Astrocyte of the hippocampus (primary cell): ENCODE results near the gene NTRK3.

ENCODE experiments used
- DNase-seq: peaks from one replicate; pipeline ENCODE4 v3.0.0; 2011; ENCODE audit warnings: low read depth, low spot score

Gene NTRK3

DNA sequence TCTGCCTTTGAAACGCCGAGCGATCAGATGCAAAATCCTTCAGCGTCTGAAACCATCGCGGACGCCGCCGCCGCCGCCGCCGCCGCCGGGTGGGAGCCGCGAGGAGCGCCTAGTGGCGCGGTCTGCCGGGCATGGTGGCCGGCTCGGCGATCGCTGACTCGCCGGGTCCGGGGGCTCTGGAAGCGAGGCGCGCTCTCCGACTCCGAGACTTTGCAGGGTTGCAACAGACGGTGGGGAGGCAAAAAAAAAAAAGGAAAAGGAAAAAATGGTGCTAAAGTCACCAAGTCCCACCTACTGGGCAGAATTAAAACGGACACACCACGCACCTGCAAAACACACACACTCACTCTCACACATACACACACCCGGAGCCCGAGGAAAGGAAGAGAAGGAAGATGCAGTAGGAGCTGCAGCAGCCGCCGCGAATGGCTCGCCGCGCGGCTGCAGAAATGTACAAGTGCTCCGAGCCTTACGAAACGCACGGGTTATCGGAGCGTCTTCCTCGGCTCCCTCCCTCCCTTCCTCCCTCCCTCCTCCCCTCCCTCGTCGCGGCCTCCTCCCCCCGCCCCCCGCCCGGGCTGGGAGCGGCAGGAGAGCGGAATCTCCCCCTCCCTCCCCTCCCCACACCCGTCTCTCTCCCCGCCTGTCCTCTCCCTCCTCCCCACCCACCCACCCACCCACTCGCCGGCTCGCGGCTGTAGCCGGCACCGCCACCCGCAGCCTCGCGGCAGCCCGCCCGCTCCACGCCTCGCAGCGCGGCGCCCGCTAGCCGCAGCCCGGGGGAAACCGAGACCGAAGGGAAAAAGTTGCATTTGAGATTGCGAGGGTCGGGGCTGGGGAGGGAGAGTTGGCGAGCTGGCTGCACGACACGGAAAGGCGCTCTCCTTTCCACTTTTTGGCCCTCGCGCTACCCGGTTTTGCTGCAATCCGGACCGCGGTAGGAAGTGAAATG is at the start of gene NTRK3:
Gene NTRK3, minus strand, starts transcription at position 461 of the 952 bp plus-strand sequence. CDS start 586 bp downstream, outside the sequence.
- peak; percentile 66 for DNase-seq

DNA sequence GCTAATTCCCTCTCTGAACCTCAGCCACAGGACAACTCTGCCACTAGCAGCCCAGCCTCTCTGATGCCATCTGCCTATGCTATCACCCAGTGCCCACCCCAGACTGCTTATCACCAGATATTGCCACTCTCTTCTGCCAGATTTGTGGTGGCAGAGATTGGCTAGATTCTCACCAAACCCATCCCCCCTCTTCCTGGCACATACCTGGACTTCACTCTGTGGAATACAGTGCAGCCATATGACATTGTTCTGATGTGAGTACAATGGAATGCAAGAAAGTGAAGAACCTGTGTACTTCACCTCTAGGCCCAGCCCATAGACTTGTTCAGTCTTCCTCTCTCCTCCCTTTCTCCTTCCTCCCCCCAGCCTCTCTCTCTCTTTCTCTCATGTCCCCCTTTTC is 46.9 kb upstream of the NTRK3 start:
- no peak for DNase-seq

DNA sequence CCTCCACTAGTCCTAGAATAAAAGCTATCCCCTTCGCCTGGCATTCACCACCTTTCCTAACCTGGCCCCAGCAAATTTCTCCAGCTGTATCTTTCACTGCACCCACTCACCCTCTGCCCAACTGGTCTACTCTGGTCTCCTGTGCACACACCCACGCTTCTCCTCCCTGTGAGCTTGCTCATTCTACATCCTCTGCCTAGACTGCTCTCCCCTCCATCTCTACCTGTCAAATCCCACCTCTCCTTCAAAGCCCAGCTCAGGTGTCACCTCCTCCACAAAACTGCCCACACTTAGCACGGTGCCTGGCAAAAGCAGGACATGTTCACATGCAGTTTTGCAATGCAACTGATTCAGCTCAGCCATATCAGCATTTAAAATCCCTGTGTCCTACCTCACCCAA is 45.8 kb upstream of the NTRK3 start:
- DNase-seq: no peak

GRCh38 chr15:88301311-88301710 is 44.8 kb upstream of the NTRK3 start:
- peak; percentile 17 for DNase-seq

DNA sequence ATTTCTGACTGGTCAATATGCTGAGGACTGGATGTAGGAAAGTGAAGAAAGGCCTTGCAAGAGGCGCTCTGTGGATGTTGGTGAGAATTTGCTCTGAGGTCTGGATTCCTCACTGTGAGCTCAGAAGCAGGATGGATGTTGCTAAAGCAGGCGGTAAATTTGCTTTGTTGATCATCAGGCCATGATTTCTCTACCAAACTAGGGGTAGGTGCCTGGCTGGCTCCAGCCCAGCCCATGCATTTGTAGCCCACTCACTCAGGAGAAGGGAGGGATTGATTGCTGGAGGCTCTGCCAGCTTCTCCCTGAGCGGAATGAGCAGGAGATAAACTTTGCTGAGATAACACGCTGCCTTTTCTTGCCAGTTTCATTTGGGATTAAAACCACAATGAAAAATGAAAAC is 44.3 kb upstream of the NTRK3 start:
- peak; percentile 8 for DNase-seq

DNA sequence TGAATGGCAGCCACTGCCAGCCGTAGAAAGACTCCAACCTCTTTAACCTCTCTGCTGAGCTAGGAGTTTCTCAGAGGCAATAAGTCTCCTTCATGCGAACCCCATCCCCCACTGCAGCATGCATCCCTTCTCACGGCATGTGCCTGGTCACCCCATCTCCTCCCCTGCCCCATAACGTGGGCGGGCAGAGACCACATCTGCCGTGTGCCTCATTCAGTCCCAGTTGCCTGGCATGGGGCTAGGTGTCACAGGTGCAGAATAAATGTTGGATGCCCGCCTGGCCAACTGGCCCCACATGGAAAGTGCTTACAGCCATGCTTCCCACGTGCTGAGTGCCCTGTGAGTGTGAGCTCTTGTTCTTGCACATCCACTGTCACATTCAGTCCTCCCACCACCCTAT is 43.5 kb upstream of the NTRK3 start:
- no peak for DNase-seq

GRCh38 chr15:88299497-88299896 is 43.0 kb upstream of the NTRK3 start:
- DNase-seq: no peak

DNA sequence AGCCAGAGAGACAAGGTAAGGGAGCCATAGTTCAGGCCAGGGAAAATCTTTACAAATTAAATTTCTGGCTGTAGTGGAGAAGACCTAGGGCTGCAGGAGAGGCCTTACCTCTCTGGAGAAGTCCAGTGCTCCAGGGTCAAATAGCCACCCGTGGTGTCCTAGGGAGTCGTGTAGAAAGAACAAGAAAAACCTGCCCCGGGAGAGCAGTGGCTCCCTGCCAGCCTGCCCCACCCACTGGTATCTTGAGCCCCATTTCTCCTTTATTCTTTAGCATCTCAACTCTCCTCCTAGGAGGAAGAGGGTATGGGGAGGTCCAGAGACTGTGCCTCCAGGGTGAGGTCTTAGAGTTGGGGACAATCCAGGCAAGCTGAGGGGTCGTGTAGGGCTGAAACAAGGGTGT is 32.1 kb upstream of the NTRK3 start:
- no peak for DNase-seq

DNA sequence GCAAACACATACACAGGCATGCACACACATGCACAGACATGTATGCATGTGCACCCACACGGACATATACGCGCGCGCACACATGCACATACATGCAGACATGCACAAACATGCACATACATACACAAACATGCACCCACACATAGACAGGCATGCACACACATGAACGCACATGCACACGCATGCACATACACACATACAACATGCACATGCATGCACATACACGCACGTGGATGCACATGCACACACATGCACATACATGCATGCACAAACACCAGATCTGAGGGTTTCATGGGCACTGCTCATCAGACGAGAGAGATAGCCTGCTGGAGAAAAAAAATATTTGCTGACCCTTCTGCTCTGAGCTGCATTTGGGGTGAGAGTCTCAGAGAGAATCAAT is 31.7 kb upstream of the NTRK3 start:
- no peak for DNase-seq

DNA sequence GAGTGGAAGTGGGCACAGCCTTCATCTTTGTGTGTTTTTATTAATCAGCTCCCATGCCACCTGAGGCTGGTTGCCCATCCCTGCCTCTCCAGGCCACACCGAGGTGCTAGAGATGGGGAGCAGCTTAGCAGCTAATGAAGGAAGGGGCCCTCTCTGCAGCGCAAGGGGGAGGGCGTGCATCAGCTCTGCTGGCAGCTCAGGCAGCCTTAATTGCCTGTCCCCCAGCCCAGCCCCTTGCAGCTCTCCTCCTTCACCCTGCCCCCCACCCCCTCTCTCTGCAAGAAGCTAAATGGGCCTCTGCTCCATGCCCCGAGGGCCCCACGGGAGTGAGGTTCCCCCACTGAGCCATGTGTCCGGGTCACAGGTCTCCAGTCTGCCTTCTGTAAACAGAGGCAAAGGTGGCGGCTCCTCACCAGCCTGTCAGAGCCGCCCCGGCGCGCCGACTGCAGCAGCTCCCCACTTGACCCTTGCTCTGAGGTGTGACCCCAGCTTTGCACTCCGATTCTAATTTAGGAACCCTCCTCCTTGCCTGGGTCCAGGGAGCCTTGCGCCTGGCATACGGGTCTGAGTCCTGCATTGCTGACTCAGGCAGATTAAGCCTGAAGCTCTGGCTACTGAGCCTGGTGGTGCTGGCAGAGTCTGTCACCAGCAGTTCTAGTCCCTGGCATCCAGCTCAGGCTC is 27.9 kb upstream of the NTRK3 start:
- DNase-seq: no peak

GRCh38 chr15:88282614-88283013 is 26.1 kb upstream of the NTRK3 start:
- DNase-seq: no peak

DNA sequence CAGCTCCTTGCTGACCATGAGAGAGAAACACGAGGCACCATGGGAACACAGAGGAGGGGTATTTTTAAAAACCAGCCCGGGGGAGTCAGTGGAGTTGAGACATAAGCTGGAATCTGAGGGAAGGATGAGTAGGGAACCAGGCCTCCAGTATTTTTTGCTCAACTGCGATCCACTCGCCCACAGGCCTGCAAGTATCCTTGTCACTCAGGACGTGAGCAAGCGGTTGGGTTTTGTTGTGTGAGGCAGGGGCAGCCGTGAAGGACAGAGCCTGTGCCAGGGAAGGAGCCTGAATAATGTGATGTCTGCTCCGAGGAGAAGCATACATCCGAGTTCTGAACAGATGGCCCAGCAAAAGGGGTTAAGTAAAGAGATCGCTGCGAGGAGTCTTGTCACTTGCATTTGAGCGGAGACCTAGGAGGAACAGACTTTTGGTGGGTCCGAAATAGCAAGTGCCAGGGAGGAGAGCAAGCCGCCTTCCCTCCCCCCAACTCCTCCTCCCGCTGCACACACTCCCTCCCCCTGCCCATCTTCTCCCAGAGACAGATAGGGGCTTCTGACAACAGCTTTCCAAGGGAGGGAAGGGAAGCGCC is 20.4 kb upstream of the NTRK3 start:
- DNase-seq: no peak

DNA sequence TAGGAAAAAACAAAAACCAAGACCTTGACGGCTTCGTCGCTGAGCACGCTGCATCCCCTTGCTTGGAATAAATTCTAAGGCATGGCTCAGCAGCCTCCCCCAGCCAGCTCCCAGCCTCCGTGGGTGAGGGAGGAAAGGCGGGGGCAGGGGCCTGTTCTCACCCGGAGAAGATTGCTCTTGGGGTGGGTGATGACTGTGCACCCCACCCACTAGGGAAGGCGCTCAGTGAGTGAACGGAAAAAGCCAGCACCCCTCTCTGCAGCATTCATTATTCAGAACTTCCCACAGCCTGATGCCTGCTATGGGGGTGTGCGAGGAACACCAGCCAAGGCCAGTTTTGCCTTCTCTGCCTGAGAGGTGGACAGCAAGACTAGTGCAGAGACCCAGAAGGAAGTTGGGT is 19.3 kb upstream of the NTRK3 start:
- no peak for DNase-seq

GRCh38 chr15:88274553-88275460 is 18.3 kb upstream of the NTRK3 start:
- peak; percentile 88 for DNase-seq

DNA sequence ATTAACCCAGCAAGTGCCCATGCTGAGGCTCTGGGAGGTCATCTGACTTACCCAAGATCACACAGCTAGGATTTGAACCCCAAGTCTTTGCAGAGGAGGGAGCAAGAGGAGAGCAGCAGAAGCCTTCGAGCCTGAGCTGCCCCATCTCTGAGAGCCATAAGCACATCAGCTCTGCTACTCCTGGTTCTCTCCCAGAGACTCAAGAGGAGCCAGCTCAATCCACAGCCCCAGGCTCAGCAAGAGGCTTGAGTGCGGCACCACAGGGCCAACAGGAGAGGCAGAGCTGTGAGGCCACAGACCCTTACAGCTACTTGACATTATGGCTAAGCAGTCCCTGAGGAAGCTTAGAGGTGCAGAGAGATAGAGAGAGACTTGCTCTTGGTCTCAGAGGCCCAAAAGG is 15.9 kb upstream of the NTRK3 start:
- DNase-seq: no peak

DNA sequence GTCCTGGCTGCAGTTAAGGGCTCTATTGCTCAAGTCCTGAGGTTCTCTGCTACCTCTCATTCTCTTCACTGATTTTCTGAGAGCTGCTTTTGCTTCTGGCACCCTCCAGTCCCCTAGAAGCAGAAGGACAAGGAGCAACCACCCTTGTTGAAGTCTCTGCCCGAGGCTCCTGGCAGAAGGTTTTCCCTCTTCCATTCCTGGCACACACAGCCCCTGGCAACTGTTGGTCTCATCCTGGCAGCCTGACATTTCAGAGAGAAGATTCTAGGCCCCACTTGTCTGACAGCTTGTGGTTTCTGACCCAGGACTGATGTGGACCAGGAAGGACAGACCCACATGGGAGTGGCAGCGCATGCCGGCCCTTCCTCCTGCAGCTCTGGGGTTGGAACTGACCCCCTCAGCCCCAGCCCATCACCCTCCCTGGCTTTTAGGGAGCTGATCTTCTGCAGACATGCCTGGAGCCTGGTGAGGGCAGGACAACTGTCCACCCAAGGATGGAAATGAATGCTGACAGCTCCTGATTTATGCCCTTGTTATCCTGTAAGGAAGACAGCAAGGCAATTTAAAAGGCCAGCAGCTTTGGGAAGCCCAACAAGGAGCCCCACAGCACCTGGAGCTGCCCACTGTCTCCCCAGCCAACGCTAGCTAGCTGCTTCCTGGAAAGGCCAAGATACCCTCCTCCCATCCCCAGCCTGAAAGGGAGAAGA is 13.0 kb upstream of the NTRK3 start:
- DNase-seq: no peak

- DNase-seq: no peak
Measured at GRCh38 chr15:88267720-88268119, 11.2 kb upstream of the NTRK3 start.

GRCh38 chr15:88266170-88266569 is 9.6 kb upstream of the NTRK3 start:
- DNase-seq: no peak

DNA sequence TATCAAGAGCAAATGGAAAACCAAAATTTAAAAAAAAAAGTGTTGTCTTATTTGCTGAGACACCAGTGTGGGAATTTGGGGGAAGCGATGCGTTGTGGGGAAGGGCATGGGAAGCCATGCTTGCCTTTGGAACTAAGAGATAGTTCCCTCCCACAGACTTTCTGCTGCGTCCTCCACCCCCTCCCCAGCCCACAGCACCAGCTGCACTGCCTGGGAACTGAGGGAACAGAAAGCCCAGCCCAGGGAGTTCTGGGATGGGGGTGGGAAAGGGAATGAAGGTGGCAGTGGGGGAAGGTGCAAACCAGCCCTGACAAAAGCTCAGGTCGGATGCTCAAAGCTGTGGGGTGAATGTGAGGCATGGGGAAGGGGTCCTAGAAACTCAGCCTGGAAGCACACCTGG is 8.1 kb upstream of the NTRK3 start:
- no peak for DNase-seq

DNA sequence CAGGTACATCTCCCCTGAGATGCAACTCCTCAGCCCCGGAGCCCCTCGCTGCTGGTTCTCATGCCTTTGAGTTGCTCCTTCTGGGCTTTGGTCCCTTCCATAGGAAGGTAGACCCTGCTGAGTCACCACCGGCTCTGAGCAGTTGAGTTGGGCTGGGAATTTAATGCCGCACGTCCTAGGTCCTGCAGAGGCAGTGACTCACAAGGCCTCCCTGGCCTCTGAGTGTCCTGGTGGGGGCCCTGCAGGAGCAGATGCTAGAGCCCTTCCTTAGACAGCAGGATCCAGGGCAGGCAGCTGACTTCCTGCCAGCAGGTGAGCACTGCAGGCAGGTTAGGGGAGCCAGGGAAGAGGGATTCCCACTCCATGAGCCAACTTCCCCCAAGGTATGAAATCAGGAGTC is 5.5 kb upstream of the NTRK3 start:
- no peak for DNase-seq

DNA sequence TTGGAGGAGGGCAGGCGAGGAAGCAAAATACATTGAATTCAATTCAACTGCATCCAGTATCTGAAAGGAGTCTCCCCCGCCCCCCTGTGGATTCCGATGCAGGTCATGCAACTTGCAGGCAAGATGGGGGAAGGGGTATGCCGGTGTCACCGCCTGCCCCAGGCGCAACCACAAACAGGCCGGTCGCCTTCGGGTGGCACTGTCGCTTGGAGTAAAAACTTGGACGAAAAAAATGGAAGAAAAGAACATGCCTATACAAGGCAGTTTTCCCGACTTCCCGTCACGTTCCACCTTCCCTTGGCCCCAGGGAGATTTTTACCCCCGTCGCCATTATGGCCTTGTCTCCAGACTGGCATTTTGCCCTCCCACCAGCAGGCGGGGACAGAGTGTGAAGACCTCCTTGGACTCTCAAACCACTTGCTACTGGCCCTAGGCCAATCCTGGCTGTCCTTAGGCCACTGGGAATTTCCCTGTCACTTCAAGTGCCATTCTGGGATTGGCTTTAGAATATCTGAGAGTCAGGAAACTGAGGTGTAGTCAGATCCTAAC is 1.6 kb upstream of the NTRK3 start:
- DNase-seq: peak; percentile 73
